Transverse colon (tissue), 4 donors: Measurements from ENCODE around the gene CDKN2D.
"Not testable (repeated sequence)": the region's sequence is repeated elsewhere in the genome, so short reads cannot be mapped to it uniquely, and the experiment has no call there.

ENCODE experiments used
- EP300 ChIP-seq: sonication (generic); formaldehyde crosslinking; IDR thresholded peaks from one replicate; pipeline ENCODE4 v1.6.1; 2017; ENCODE audit warnings: antibody characterized with exemption, low read depth
- POLR2A ChIP-seq: fragments of 450-650 bp; IDR thresholded peaks from one replicate; pipeline ENCODE4 v1.6.1; 2016; ENCODE audit warnings: antibody characterized with exemption, mild to moderate bottlenecking, moderate library complexity
- POLR2AphosphoS5 ChIP-seq, 3 donors: sonication (generic); formaldehyde crosslinking; IDR thresholded peaks; one replicate each; pipeline ENCODE4 v1.6.1; 2016; ENCODE audit warnings: antibody characterized with exemption in 3 of 3
- TF ChIP-seq, protein P1 (sequence below), 5 experiments: fragments of 200-600 bp in 3 of 5; fragments of 450-650 bp in 2 of 5; sonication (generic) in 3 of 5; IDR thresholded peaks; 1 replicate in 2 of 5; 2 replicates in 3 of 5; pipeline ENCODE4 v1.5.1; 2016 to 2017; ENCODE audit warnings: antibody characterized with exemption in 5 of 5, inconsistent platforms in 3 of 5, mild to moderate bottlenecking in 2 of 5, moderate library complexity in 1 of 5

- TF ChIP-seq, protein P1, sequence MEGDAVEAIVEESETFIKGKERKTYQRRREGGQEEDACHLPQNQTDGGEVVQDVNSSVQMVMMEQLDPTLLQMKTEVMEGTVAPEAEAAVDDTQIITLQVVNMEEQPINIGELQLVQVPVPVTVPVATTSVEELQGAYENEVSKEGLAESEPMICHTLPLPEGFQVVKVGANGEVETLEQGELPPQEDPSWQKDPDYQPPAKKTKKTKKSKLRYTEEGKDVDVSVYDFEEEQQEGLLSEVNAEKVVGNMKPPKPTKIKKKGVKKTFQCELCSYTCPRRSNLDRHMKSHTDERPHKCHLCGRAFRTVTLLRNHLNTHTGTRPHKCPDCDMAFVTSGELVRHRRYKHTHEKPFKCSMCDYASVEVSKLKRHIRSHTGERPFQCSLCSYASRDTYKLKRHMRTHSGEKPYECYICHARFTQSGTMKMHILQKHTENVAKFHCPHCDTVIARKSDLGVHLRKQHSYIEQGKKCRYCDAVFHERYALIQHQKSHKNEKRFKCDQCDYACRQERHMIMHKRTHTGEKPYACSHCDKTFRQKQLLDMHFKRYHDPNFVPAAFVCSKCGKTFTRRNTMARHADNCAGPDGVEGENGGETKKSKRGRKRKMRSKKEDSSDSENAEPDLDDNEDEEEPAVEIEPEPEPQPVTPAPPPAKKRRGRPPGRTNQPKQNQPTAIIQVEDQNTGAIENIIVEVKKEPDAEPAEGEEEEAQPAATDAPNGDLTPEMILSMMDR (IDR thresholded peaks at IDR 0.05), result not testable (repeated sequence)
- TF ChIP-seq POLR2AphosphoS5 (IDR thresholded peaks at IDR 0.05); POLR2A; EP300: not testable (repeated sequence)
These were observed 29.8 kb downstream of the CDKN2D start for GRCh38 chr19:10539016-10539415.
